Left lobe of liver (tissue), 2 donors: ENCODE data around the gene CHST9. TPM values are rescaled to one million over a fixed set of nuclear protein-coding genes. Genes with fewer than 3 reads are reported as not detected.
A peak's percentile ranks its signal among the peaks of the same experiment; 100 is the strongest.

ENCODE experiments used
- ATAC-seq: fragments of 200-7000 bp; cut with Tn5 transposase; one replicate; pipeline ENCODE4 v1.9.1; 2020; ENCODE audit warnings: mild to moderate bottlenecking, moderate library complexity
- DNase-seq: peaks from one replicate; pipeline ENCODE4 v3.0.0-alpha.2; 2020; ENCODE audit warnings: low spot score
- total RNA-seq: library from RNA; stranded (reverse); gene quantifications from one replicate; pipeline ENCODE4 v1.2.1, GENCODE V29; 2021
- donor health status: DM: no; HTN: no; CAD: no; lungs with moderate emphysema.
- donor health status: DM: no; HTN: yes; CAD: no.

The CHST9 gene
- total RNA-seq, 1 donor from 2014 or later: 3.1 TPM

DNA sequence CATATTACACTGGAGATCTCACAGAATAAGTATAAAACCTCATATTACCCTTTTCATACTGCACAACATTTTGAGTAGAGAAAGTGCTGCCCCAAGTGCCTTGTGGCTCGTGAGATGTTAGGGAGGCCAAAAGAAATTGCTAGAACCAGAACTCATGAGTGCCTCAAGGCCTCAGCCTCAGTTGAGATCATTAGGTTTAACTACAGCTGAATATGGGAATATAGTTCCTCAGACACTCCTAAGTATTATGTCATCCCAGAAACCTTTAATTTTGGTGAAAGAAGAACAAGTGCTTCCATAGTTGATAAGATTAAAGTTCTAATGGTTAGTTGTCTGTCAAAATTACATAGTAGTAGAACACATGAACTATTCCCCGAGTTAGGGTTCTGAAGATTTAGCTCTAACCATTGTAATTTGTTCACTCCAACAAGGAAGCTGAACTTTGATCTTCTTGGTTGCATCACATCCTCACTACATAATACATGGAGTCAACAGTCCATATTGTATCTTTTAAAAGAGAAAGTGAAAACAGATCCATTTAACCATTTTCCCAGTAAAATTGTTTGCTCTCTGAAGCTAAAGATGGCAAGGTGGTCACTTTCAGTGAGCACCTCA is 310.0 kb downstream of the CHST9 start:
- peak; percentile 97 for ATAC-seq
- no peak for DNase-seq

DNA sequence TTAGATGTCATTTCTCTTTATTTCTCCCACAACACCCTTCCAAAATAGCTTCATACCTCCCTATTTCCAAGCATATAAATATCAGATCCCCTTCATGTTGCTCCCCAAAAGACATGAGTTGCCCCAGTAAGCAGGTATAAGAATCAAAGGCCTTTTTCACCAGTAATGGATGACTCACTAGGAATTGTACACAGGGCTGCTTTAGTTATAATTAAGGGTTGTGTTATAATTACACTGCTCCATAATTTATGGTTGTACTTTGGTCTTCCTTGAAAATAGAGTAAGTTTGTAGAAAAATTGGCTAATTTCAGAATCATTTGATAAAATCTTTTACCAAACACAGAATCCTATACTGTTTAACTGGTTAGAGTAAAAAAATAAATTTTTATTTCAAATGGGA is 310.8 kb downstream of the CHST9 start:
- no peak for ATAC-seq
- no peak for DNase-seq

- no peak for ATAC-seq
- no peak for DNase-seq
Measured at GRCh38 chr18:26869640-26870039, 315.5 kb downstream of the CHST9 start.

DNA sequence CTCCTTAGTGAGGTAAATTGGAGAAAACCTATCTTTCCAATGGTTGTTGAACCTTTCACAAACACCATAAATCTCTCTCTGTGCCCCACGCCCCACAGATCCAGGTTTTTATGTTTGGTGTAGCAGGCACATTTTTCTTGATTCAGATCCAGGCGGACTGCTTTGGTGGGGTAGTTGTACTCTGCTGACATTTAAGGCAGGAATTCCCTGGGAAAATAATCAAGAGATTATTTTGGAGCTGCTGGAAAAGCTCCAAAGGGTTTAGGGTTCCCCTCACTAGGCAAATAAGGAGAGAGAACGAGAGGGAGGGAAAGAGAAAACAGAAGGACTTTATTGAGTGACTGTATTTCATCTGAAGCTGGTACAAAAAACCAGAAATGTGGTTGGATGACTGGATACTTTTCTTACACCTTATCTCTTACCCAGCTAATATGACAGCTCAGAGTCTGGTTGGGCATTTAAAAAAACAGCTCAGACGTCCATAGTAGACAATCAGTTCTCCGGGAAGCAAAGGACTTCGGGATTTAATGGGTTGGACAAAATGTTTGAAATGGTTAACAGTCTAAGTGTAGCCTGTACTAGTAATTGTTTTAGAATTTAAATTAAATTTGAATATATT is 316.0 kb downstream of the CHST9 start:
- no peak for DNase-seq
- no peak for ATAC-seq

- DNase-seq (no peak), ATAC-seq (no peak)
Measured at GRCh38 chr18:26867471-26867870, 317.6 kb downstream of the CHST9 start.

- DNase-seq: no peak
- ATAC-seq: no peak
Measured at GRCh38 chr18:26865557-26865956, 319.6 kb downstream of the CHST9 start, which contains the start of gene AQP4. AQP4 (minus strand) TSS chr18:26865707; CDS start chr18:26865689, 18 bp downstream.

- ATAC-seq: no peak
Measured at GRCh38 chr18:26864658-26865057, 320.4 kb downstream of the CHST9 start.

DNA sequence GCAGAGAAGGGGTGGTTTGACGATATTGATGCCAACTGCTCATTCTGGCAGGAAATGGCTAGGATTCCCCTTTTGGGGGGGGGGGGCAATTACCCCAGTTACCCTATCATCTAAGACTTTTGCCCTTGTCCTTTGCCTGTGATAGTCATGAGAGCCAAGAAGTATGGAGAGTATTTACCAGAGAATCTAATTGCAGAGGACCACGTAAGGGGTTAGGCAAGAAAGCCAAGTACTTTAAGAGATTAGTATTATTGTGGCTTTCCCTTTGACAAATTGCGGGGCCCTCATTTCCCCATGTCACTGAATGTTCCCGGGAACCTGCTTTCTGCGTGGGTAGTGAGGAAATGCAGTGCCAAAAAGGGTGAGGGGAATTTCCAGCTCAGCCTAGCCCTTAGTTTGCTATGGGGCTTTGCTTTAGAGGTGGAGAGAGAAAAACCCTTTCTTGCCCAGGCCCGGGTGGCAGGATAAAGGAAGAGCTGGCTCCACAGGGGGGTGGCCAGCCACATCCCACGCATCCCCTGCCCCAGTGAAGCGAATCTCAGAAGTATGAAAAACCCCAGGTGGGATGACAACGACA is 321.1 kb downstream of the CHST9 start:
- DNase-seq: no peak
- ATAC-seq: no peak

More at GRCh38 chr18:26864658-26865057, 320.4 kb downstream of the CHST9 start:
- no peak for DNase-seq

DNA sequence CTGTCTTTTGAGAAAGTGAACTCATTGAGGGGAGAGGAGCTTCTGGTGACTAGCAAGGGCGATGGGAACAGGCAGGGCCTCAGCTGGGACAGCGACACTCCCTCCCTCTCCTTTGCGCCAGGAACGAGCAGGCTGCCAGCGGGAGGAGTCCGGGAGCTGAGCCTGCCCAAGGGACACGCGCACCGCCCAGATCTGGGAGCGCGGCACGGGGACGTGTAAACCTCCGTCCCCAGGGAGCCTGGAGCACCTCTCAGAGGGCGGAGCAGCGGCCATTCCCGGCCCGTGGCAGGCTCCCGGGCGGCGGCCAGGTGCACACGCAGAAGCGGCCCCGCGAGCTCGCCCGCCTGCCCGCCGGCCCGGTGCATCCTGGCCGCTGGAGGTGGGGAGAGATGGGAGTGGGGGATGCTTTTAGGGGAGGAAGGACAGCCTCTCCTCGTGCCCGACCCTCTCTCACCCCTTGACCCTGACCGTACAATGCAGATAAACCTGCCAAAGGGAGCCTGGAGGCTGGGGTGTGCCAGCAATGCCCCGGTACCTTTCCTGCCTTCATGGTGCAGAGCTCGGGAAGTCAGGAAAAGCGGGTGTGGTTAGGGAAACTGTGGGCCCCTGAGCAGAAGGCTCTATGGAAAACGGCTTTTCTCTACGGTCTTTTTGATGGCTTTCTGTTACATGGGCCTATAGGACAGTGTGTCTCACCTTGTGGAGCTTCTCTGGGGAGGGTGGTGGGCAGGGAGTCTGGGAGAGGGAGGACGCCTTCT is 321.8 kb downstream of the CHST9 start:
- ATAC-seq: peak; percentile 100

GRCh38 chr18:26862084-26862483 is 323.0 kb downstream of the CHST9 start:
- DNase-seq (no peak), ATAC-seq (no peak)

More for the DNA sequence above, 321.8 kb downstream of the CHST9 start:
- peak; percentile 87 for DNase-seq
